Measurements from ENCODE around the gene RAD51B.

The RAD51B gene

GRCh38 chr14:68604822-68605221, 785.2 kb downstream of the RAD51B start:
- in situ Hi-C loops (cut with HindIII; ENCODE audit: low pct_unique_long_range_greater_than_20kb, low sequenced_read_pairs) = no loop called here
- no peak for TF ChIP-seq JUND (IDR thresholded peaks at IDR 0.05; ENCODE audit: low read depth)
- DNase-seq (ENCODE audit: low read depth in 1 of 2, low spot score in 1 of 2) = no peak

- in situ Hi-C loops (cut with HindIII; ENCODE audit: low pct_unique_long_range_greater_than_20kb, low sequenced_read_pairs) = no loop called here
- TF ChIP-seq JUND (IDR thresholded peaks at IDR 0.05; ENCODE audit: low read depth) = no peak
- DNase-seq (ENCODE audit: low read depth in 1 of 2, low spot score in 1 of 2) = no peak
Observed at GRCh38 chr14:68606176-68606575, 786.6 kb downstream of the RAD51B start.

- DNase-seq (ENCODE audit: low read depth in 1 of 2, low spot score in 1 of 2) = no peak
- in situ Hi-C loops (cut with HindIII; ENCODE audit: low pct_unique_long_range_greater_than_20kb, low sequenced_read_pairs) = no loop called here
Observed at GRCh38 chr14:68606644-68607043, 787.1 kb downstream of the RAD51B start.

GRCh38 chr14:68607081-68607866, 787.7 kb downstream of the RAD51B start:
- no peak for DNase-seq (ENCODE audit: low read depth in 1 of 2, low spot score in 1 of 2)
- no peak for TF ChIP-seq JUND (IDR thresholded peaks at IDR 0.05; ENCODE audit: low read depth)
- in situ Hi-C loops (cut with HindIII; ENCODE audit: low pct_unique_long_range_greater_than_20kb, low sequenced_read_pairs) = no loop called here

More at GRCh38 chr14:68606644-68607043, 787.1 kb downstream of the RAD51B start:
- TF ChIP-seq JUND (IDR thresholded peaks at IDR 0.05; ENCODE audit: low read depth) = no peak

- no peak for TF ChIP-seq JUND (IDR thresholded peaks at IDR 0.05; ENCODE audit: low read depth)
- in situ Hi-C loops (cut with HindIII; ENCODE audit: low pct_unique_long_range_greater_than_20kb, low sequenced_read_pairs) = no loop called here
- no peak for DNase-seq (ENCODE audit: low read depth in 1 of 2, low spot score in 1 of 2)
Observed at GRCh38 chr14:68607867-68608573, 788.4 kb downstream of the RAD51B start.

GRCh38 chr14:68608574-68608962, 789.0 kb downstream of the RAD51B start:
- in situ Hi-C loops (cut with HindIII; ENCODE audit: low pct_unique_long_range_greater_than_20kb, low sequenced_read_pairs) = no loop called here
- TF ChIP-seq JUND (IDR thresholded peaks at IDR 0.05; ENCODE audit: low read depth) = no peak
- no peak for DNase-seq (ENCODE audit: low read depth in 1 of 2, low spot score in 1 of 2)

- DNase-seq (ENCODE audit: low read depth in 1 of 2, low spot score in 1 of 2) = no peak
- no peak for TF ChIP-seq JUND (IDR thresholded peaks at IDR 0.05; ENCODE audit: low read depth)
- in situ Hi-C loops (cut with HindIII; ENCODE audit: low pct_unique_long_range_greater_than_20kb, low sequenced_read_pairs) = no loop called here
Observed at GRCh38 chr14:68609012-68609411, 789.4 kb downstream of the RAD51B start.

- no peak for TF ChIP-seq JUND (IDR thresholded peaks at IDR 0.05; ENCODE audit: low read depth)
- peak in 1 of 2 experiments; percentile 57 for DNase-seq (ENCODE audit: low read depth in 1 of 2, low spot score in 1 of 2)
- in situ Hi-C loops (cut with HindIII; ENCODE audit: low pct_unique_long_range_greater_than_20kb, low sequenced_read_pairs) = no loop called here
Observed at GRCh38 chr14:68610251-68610793, 790.7 kb downstream of the RAD51B start.

GRCh38 chr14:68611599-68611998, 792.0 kb downstream of the RAD51B start:
- no peak for TF ChIP-seq JUND (IDR thresholded peaks at IDR 0.05; ENCODE audit: low read depth)
- in situ Hi-C loops (cut with HindIII; ENCODE audit: low pct_unique_long_range_greater_than_20kb, low sequenced_read_pairs) = no loop called here
- no peak for DNase-seq (ENCODE audit: low read depth in 1 of 2, low spot score in 1 of 2)

- in situ Hi-C loops (cut with HindIII; ENCODE audit: low pct_unique_long_range_greater_than_20kb, low sequenced_read_pairs) = no loop called here
- no peak for DNase-seq (ENCODE audit: low read depth in 1 of 2, low spot score in 1 of 2)
Observed at GRCh38 chr14:68612049-68612448, 792.5 kb downstream of the RAD51B start.

GRCh38 chr14:68616221-68616902, 796.8 kb downstream of the RAD51B start:
- in situ Hi-C loops (cut with HindIII; ENCODE audit: low pct_unique_long_range_greater_than_20kb, low sequenced_read_pairs) = no loop called here
- TF ChIP-seq JUND (IDR thresholded peaks at IDR 0.05; ENCODE audit: low read depth) = no peak
- DNase-seq (ENCODE audit: low read depth in 1 of 2, low spot score in 1 of 2) = peak in 1 of 2 experiments; percentile 56

More at GRCh38 chr14:68612049-68612448, 792.5 kb downstream of the RAD51B start:
- no peak for TF ChIP-seq JUND (IDR thresholded peaks at IDR 0.05; ENCODE audit: low read depth)

- TF ChIP-seq JUND (IDR thresholded peaks at IDR 0.05; ENCODE audit: low read depth) = no peak
- in situ Hi-C loops (cut with HindIII; ENCODE audit: low pct_unique_long_range_greater_than_20kb, low sequenced_read_pairs) = no loop called here
- no peak for DNase-seq (ENCODE audit: low read depth in 1 of 2, low spot score in 1 of 2)
Observed at GRCh38 chr14:68619790-68620574, 800.4 kb downstream of the RAD51B start.

All from T47D (cell line).